HCT116 (cell line): ENCODE measurements around the gene NUFIP2. TPM values are rescaled to one million over a fixed set of nuclear protein-coding genes. Genes with fewer than 3 reads are reported as not detected.

Source experiments
- ATAC-seq: fragments of 200-7000 bp; cut with Tn5 transposase; 2 replicates; pipeline ENCODE4 v1.9.1; 2020; ENCODE audit warnings: mild to moderate bottlenecking, moderate library complexity
- BruUV-seq: library from RNA; stranded (reverse); fragments of 400-500 nt; replicated peaks from 2 replicates; lab custom pipeline; 2021; lab: Mats Ljungman, UMichigan
- CTCF ChIA-PET: fragments of 300-600 bp; sonication (Branson Sonifier 250); formaldehyde crosslinking; loops from one replicate; lab custom pipeline; 2021; ENCODE audit warnings: antibody characterized with exemption; lab: Charles Lee
- POLR2A ChIA-PET: fragments of 300-600, 350-600 bp; sonication (Branson Sonifier 250); formaldehyde crosslinking; loops from one replicate; lab custom pipeline; 2021; ENCODE audit warnings: antibody characterized with exemption; lab: Charles Lee
- RAD21 ChIA-PET, 2 experiments: fragments of 300-600 bp; sonication (Branson Sonifier 250); formaldehyde crosslinking; loops; one replicate each; lab custom pipeline; 2023; ENCODE audit warnings: low total read pairs in 2 of 2; ENCODE audit not compliant: uncharacterized antibody in 2 of 2, unreplicated experiment in 2 of 2, low non-redundant PET in 1 of 2; lab: Charles Lee
- DNase-seq: peaks from one replicate; pipeline ENCODE4 v3.0.0-alpha.2; 2010; ENCODE audit warnings: low read depth, low spot score
- H2AFZ ChIP-seq: fragments of 200-600 bp; shearing (Covaris generic), sonication (generic); 2 replicates; pipeline ENCODE4 v1.6.1; 2017; ENCODE audit warnings: low read depth, mixed run types, mixed read lengths, antibody characterized with exemption, low read length; ENCODE audit not compliant: poor library complexity, severe bottlenecking
- H3K27ac ChIP-seq: 2 replicates; pipeline ENCODE4 v1.5.1; 2012; ENCODE audit warnings: low read depth, low read length
- H3K27me3 ChIP-seq: fragments of 200-600 bp; sonication (generic); 2 replicates; pipeline ENCODE4 v1.6.1; 2016; ENCODE audit warnings: mixed run types, low read length, mixed read lengths; ENCODE audit not compliant: insufficient read depth
- H3K36me3 ChIP-seq, 2 experiments: fragments of 200-500 bp in 1 of 2; fragments of 200-600 bp in 1 of 2; sonication (Bioruptor generic) in 1 of 2; sonication (generic) in 1 of 2; 2 replicates each; pipeline versions ENCODE4 v1.5.1 to v1.6.1; 2014 to 2016; ENCODE audit warnings: low read length in 2 of 2, inconsistent platforms in 1 of 2, mixed read lengths in 1 of 2, mixed run types in 1 of 2; ENCODE audit not compliant: insufficient read depth in 2 of 2, control insufficient read depth in 1 of 2
- H3K4me1 ChIP-seq, 2 experiments: fragments of 200-600 bp in 1 of 2; sonication (generic) in 1 of 2; 2 replicates each; pipeline versions ENCODE4 v1.5.1 to v1.6.1; 2012 to 2017; ENCODE audit warnings: low read length in 2 of 2, inconsistent platforms in 1 of 2, mild to moderate bottlenecking in 1 of 2, mixed read lengths in 1 of 2, mixed run types in 1 of 2, moderate library complexity in 1 of 2; ENCODE audit not compliant: insufficient read depth in 2 of 2, control insufficient read depth in 1 of 2
- H3K4me2 ChIP-seq: fragments of 200-600 bp; sonication (generic); 2 replicates; pipeline ENCODE4 v1.6.1; 2017; ENCODE audit warnings: mixed run types, low read length, mixed read lengths
- H3K4me3 ChIP-seq, 2 experiments: fragments of 200-600 bp in 1 of 2; sonication (generic) in 1 of 2; replicated peaks in 1 of 2; 2 replicates each; pipeline ENCODE4 v1.5.1; 2011 to 2016; ENCODE audit warnings: low read length in 2 of 2, control low read depth in 1 of 2, low read depth in 1 of 2, mild to moderate bottlenecking in 1 of 2, mixed read lengths in 1 of 2, mixed run types in 1 of 2
- H3K79me2 ChIP-seq: fragments of 200-600 bp; sonication (generic); 2 replicates; pipeline ENCODE4 v1.6.1; 2017; ENCODE audit warnings: mild to moderate bottlenecking, mixed run types, low read length, moderate library complexity, mixed read lengths; ENCODE audit not compliant: insufficient read depth
- H3K9ac ChIP-seq: fragments of 200-600 bp; sonication (generic); 2 replicates; pipeline ENCODE4 v1.6.1; 2016; ENCODE audit warnings: low read length, mixed read lengths
- H3K9me2 ChIP-seq: fragments of 200-600 bp; sonication (generic), shearing (Covaris generic); 2 replicates; pipeline ENCODE4 v1.6.1; 2017; ENCODE audit warnings: mixed run types, mild to moderate bottlenecking, moderate library complexity; ENCODE audit not compliant: insufficient read depth
- H3K9me3 ChIP-seq, 2 experiments: fragments of 200-500 bp in 1 of 2; fragments of 200-600 bp in 1 of 2; sonication (Bioruptor generic) in 1 of 2; sonication (generic) in 1 of 2; 2 replicates each; pipeline ENCODE4 v1.6.1; 2014 to 2017; ENCODE audit warnings: low read length in 2 of 2, mixed read lengths in 2 of 2, inconsistent platforms in 1 of 2, low read depth in 1 of 2, mild to moderate bottlenecking in 1 of 2, mixed run types in 1 of 2, moderate library complexity in 1 of 2; ENCODE audit not compliant: control insufficient read depth in 1 of 2, insufficient read depth in 1 of 2
- H4K20me1 ChIP-seq: fragments of 200-600 bp; sonication (generic), shearing (Covaris generic); 2 replicates; pipeline ENCODE4 v1.6.1; 2017; ENCODE audit warnings: mixed run types, mild to moderate bottlenecking, moderate library complexity; ENCODE audit not compliant: insufficient read depth
- CBX3 ChIP-seq: IDR thresholded peaks from 2 replicates; pipeline ENCODE4 v1.6.1; 2012; ENCODE audit warnings: low read depth
- CEBPB ChIP-seq: IDR thresholded peaks from 2 replicates; pipeline ENCODE4 v1.6.1; 2012; ENCODE audit warnings: low read depth
- EZH2 ChIP-seq: fragments of 200-600 bp; sonication (generic); IDR thresholded peaks from 2 replicates; pipeline ENCODE4 v1.6.1; 2017; ENCODE audit warnings: antibody characterized with exemption, mixed run types
- EZH2phosphoT487 ChIP-seq: fragments of 200-600 bp; IDR thresholded peaks from 2 replicates; pipeline ENCODE4 v1.6.1; 2018; ENCODE audit warnings: antibody characterized with exemption, borderline replicate concordance
- FOSL1 ChIP-seq: IDR thresholded peaks from 2 replicates; pipeline ENCODE4 v1.6.1; 2012; ENCODE audit warnings: low read depth
- JUND ChIP-seq: IDR thresholded peaks from 2 replicates; pipeline ENCODE4 v1.6.1; 2012
- POLR2AphosphoS5 ChIP-seq: IDR thresholded peaks from 2 replicates; pipeline ENCODE4 v1.6.1; 2011; ENCODE audit warnings: mild to moderate bottlenecking, low read depth, low read length, moderate library complexity
- RAD21 ChIP-seq: IDR thresholded peaks from 2 replicates; pipeline ENCODE4 v1.6.1; 2012; ENCODE audit warnings: low read depth, mild to moderate bottlenecking
- SP1 ChIP-seq: IDR thresholded peaks from 2 replicates; pipeline ENCODE4 v1.6.1; 2012; ENCODE audit warnings: low read depth
- SRF ChIP-seq: IDR thresholded peaks from 2 replicates; pipeline ENCODE4 v1.6.1; 2012; ENCODE audit warnings: low read depth
- TCF7L2 ChIP-seq: IDR thresholded peaks from 2 replicates; pipeline ENCODE4 v1.7.0; 2011; ENCODE audit warnings: borderline replicate concordance, inconsistent platforms; ENCODE audit not compliant: insufficient read depth, insufficient read length; ENCODE audit errors: extremely low read depth
- ZFX ChIP-seq: fragments of 450-650 bp; IDR thresholded peaks from 2 replicates; pipeline ENCODE4 v1.6.1; 2017
- intact Hi-C: fragments of 100-400 bp; cut with micrococcal nuclease; formaldehyde crosslinking; loops from 2 replicates; pipeline ENCODE4 v1.10.0; 2022
- total RNA-seq: library from RNA; stranded (reverse); gene quantifications from one replicate; pipeline ENCODE4 v1.2.1, GENCODE V29; 2021; ENCODE audit not compliant: unreplicated experiment
- TF ChIP-seq, protein P1 (sequence below): IDR thresholded peaks from 2 replicates; pipeline ENCODE4 v1.6.1; 2012
- TF ChIP-seq, protein P2 (sequence below): IDR thresholded peaks from 2 replicates; pipeline ENCODE4 v1.6.1; 2012
- TF ChIP-seq, protein P3 (sequence below), 3 experiments: fragments of 200-600 bp in 1 of 3; sonication (generic) in 1 of 3; IDR thresholded peaks in 2 of 3; conservative IDR thresholded peaks in 1 of 3; 2 replicates each; pipeline ENCODE4 v1.5.1; 2012 to 2017; ENCODE audit warnings: low read depth in 2 of 3, low read length in 2 of 3, antibody characterized with exemption in 1 of 3, borderline replicate concordance in 1 of 3, control low read depth in 1 of 3, mild to moderate bottlenecking in 1 of 3, mixed read lengths in 1 of 3, mixed run types in 1 of 3, moderate library complexity in 1 of 3; ENCODE audit not compliant: insufficient read depth in 1 of 3

NUFIP2 gene
- total RNA-seq, 1 experiment from 2014 or later = 66.5 TPM

DNA sequence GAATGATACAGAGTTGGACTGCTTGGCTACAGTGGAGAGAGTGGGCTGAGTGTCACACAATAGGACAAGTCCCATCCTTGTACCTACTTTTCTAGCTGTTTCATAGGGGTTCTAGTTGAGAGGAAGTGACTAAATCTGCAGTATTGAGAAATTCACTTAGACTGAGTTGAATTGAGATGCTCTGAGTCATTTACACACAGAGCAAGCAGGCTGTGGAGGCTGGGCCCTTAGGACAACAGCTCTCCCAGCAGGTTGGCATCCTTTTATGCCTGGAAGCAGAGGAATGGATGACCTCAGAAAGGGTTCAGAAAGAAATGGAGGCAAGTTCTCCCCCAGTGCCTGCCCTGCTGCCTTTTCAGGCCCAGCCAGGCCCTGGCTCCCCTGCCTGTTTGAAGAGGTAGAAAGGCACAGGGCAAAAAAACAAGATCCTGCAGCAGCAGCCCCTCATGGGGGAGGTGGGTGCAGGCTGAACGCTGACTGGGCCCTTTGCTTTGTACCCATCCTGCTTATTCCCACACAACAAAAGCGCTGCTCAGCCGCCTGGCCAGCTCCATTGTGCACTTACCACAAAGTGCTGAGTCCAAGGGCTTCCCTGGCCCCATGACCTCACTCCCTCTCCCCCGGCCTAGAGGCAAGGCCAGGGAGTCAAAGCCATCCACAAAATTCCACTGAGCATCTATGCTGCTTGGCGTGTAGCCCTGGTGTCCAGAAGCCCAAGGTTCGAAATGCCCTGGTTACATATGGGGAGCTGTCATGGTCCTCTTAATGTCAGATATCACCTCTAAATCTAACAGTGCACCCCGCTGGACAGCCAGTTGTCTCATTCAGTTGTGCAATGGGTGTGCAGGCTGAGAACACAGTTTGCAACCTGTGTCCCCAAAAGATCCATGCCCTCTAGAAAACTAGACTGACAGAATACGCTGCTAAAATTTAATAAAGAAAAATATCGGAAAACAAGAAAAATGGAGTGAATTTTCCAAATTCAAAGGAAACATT lies 52.7 kb downstream of the NUFIP2 start:
- RAD21 ChIA-PET = no interaction called here
- no peak overlapping the region for H2AFZ ChIP-seq

More for the DNA sequence above, 52.7 kb downstream of the NUFIP2 start:
- Histone ChIP-seq H3K27me3 (no peaks in the 10 kb centered on the region), H3K9me3 (no peaks in the 10 kb centered on the region), H3K79me2 (peaks cover 74% of the 10 kb centered on the region), H4K20me1 (peaks cover 7% of the 10 kb centered on the region; the same call in 1 of the 2 replicates), H3K4me1 (peaks cover 21 to 43% of the 10 kb centered on the region in 2 experiments), H3K27ac (peak overlapping the region; percentile 72), H3K9me2 (no peaks in the 10 kb centered on the region), H3K9ac (peak overlapping the region; percentile 43; the same call in 1 of the 2 replicates), H3K36me3 (peaks cover 0 to 15% of the 10 kb centered on the region in 2 experiments; a peak in 3 of 4 replicates), H3K4me3 (peak overlapping the region in 1 of 2 experiments; percentile 10; a peak in 1 of 4 replicates), H3K4me2 (peak overlapping the region; percentile 68)
- ChIA-PET POLR2A (interaction anchor here (1.1 to 1.9 kb wide), 3 partner anchors 9 to 91 kb away, joined by 4 to 6 read pairs (median 5); partner anchors contain the start of gene NUFIP2), CTCF (interaction anchor here (0.6 to 2.1 kb wide), 8 partner anchors 10 to 805 kb away, joined by 3 to 9 read pairs (median 5); partner anchors contain the start of gene MYO18A)
- DNase-seq (peak; percentile 74), ATAC-seq (peak; percentile 93)
- BruUV-seq = no TSS peak
- no peak for TF ChIP-seq ZFX
- TF ChIP-seq CBX3 = 0 out of 2 replicates have a peak, but pooled peaks have one; percentile 17
- TF ChIP-seq TCF7L2 = no peak
- peak; percentile 98 for TF ChIP-seq CEBPB
- TF ChIP-seq JUND = peak; percentile 83
- TF ChIP-seq POLR2AphosphoS5 = peak; percentile 42
- TF ChIP-seq FOSL1 = peak; percentile 89
- TF ChIP-seq, protein P1, sequence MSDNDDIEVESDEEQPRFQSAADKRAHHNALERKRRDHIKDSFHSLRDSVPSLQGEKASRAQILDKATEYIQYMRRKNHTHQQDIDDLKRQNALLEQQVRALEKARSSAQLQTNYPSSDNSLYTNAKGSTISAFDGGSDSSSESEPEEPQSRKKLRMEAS = no peak
- TF ChIP-seq EZH2 = no peak
- TF ChIP-seq EZH2phosphoT487 = no peak
- TF ChIP-seq, protein P2, sequence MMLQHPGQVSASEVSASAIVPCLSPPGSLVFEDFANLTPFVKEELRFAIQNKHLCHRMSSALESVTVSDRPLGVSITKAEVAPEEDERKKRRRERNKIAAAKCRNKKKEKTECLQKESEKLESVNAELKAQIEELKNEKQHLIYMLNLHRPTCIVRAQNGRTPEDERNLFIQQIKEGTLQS = no peak
- TF ChIP-seq, protein P3, sequence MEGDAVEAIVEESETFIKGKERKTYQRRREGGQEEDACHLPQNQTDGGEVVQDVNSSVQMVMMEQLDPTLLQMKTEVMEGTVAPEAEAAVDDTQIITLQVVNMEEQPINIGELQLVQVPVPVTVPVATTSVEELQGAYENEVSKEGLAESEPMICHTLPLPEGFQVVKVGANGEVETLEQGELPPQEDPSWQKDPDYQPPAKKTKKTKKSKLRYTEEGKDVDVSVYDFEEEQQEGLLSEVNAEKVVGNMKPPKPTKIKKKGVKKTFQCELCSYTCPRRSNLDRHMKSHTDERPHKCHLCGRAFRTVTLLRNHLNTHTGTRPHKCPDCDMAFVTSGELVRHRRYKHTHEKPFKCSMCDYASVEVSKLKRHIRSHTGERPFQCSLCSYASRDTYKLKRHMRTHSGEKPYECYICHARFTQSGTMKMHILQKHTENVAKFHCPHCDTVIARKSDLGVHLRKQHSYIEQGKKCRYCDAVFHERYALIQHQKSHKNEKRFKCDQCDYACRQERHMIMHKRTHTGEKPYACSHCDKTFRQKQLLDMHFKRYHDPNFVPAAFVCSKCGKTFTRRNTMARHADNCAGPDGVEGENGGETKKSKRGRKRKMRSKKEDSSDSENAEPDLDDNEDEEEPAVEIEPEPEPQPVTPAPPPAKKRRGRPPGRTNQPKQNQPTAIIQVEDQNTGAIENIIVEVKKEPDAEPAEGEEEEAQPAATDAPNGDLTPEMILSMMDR (IDR thresholded peaks at IDR 0.05 in 2 of 3, conservative IDR thresholded peaks at IDR 0.05 in 1 of 3; ENCODE audit: borderline replicate concordance in 1 of 3, insufficient read depth in 1 of 3, low read depth in 2 of 3, low read length in 2 of 3) = peak in 1 of 3 experiments; percentile 23; a peak in 1 of 6 replicates
- peak; percentile 85 for TF ChIP-seq SP1
- 0 out of 2 replicates have a peak, but pooled peaks have one; percentile 6 for TF ChIP-seq SRF
- peak; percentile 33; the same call in 1 of the 2 replicates for TF ChIP-seq RAD21
- intact Hi-C loops = no loop called here
